Tibial artery (tissue), 4 donors: Measurements from ENCODE around the gene NKX2-3.

Experiments used
- DNase-seq, 2 donors: peaks; one replicate each; pipeline ENCODE4 v3.0.0-alpha.2; 2019
- H3K27ac ChIP-seq, 2 donors: fragments of 200-600 bp; sonication (generic) in 1 of 2; 1 replicate in 1 of 2; 2 replicates in 1 of 2; pipeline ENCODE4 v1.5.1; 2018 to 2019; ENCODE audit warnings: mild to moderate bottlenecking in 1 of 2
- H3K27me3 ChIP-seq, 2 donors: fragments of 200-600 bp; sonication (generic) in 1 of 2; one replicate each; pipeline versions ENCODE4 v1.5.1 to v1.6.0; 2016 to 2019
- H3K36me3 ChIP-seq, 3 donors: fragments of 200-600 bp; sonication (generic) in 2 of 3; one replicate each; pipeline ENCODE4 v1.5.1; 2016 to 2019; ENCODE audit warnings: mild to moderate bottlenecking in 2 of 3
- H3K4me1 ChIP-seq, 4 donors: fragments of 200-600 bp; sonication (generic) in 2 of 4; 1 replicate in 3 of 4; 2 replicates in 1 of 4; pipeline ENCODE4 v1.5.1; 2016 to 2019
- H3K4me3 ChIP-seq, 2 donors: fragments of 200-600 bp; sonication (generic) in 1 of 2; 1 replicate in 1 of 2; 2 replicates in 1 of 2; pipeline ENCODE4 v1.5.1; 2018 to 2019; ENCODE audit warnings: mild to moderate bottlenecking in 2 of 2
- H3K9me3 ChIP-seq, 3 donors: fragments of 200-600 bp; sonication (generic) in 1 of 3; one replicate each; pipeline ENCODE4 v1.5.1; 2016 to 2019
- intact Hi-C: fragments of 100-400 bp; cut with DNase I; formaldehyde crosslinking; loops from one replicate; pipeline ENCODE4 v1.15.0; 2023; ENCODE audit warnings: low total_unique reads
- TF ChIP-seq, protein P1 (sequence below), 2 experiments: fragments of 200-600 bp in 1 of 2; fragments of 450-650 bp in 1 of 2; IDR thresholded peaks; one replicate each; pipeline ENCODE4 v1.5.1; 2017 to 2019; ENCODE audit warnings: antibody characterized with exemption in 2 of 2, mild to moderate bottlenecking in 1 of 2, moderate library complexity in 1 of 2

NKX2-3 gene

DNA sequence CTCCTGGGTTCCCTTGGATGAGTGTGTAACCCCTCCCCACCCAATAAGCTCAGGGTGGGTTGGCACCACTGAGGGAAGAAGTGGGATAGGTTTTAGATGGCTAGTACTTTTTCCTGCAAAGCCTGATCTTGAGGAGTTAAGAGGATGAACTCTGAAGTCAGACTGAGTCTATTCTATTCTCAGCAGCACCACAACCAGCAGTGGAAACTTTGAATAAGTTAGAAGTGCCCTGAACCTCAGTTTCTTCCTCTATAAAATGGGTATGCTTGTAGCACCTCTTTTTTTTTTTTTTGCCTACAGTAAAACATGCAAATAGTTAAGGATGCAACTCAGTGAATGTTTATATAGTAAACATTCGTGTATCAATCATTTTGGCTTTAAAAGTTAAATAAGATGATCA, 7.1 kb downstream of the NKX2-3 start:
- peaks cover 0 to 84% of the 10 kb centered on the region in 2 donors for H3K27me3 ChIP-seq
- no peaks in the 10 kb centered on the region for H3K36me3 ChIP-seq
- H3K4me1 ChIP-seq: peaks cover 0 to 39% (median 27%) of the 10 kb centered on the region in 4 donors
- TF ChIP-seq, protein P1, sequence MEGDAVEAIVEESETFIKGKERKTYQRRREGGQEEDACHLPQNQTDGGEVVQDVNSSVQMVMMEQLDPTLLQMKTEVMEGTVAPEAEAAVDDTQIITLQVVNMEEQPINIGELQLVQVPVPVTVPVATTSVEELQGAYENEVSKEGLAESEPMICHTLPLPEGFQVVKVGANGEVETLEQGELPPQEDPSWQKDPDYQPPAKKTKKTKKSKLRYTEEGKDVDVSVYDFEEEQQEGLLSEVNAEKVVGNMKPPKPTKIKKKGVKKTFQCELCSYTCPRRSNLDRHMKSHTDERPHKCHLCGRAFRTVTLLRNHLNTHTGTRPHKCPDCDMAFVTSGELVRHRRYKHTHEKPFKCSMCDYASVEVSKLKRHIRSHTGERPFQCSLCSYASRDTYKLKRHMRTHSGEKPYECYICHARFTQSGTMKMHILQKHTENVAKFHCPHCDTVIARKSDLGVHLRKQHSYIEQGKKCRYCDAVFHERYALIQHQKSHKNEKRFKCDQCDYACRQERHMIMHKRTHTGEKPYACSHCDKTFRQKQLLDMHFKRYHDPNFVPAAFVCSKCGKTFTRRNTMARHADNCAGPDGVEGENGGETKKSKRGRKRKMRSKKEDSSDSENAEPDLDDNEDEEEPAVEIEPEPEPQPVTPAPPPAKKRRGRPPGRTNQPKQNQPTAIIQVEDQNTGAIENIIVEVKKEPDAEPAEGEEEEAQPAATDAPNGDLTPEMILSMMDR (IDR thresholded peaks at IDR 0.05): no peak
- intact Hi-C loops: no loop called here
- no peak overlapping the region for H3K27ac ChIP-seq
- no peaks in the 10 kb centered on the region for H3K9me3 ChIP-seq
- no peak overlapping the region for H3K4me3 ChIP-seq
- DNase-seq: no peak

DNA sequence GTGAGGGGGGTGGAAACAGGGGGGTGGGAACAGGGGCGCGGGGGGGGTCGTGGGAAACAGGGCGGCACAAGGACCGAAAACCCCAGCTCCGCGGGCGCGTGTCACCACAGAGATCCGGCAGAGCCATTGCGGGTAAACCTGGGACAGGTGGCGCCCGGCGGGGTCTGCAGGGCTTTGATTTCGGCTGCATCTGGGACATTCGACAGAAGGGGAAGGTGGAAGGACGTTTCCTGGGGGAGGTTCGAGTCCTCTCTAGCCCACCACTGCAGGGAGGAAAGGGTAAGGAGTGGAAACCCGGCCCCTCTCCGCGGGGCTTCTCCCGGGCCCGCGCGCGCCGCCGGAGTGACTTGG, 7.5 kb downstream of the NKX2-3 start:
- peaks cover 0 to 84% of the 10 kb centered on the region in 2 donors for H3K27me3 ChIP-seq

DNA sequence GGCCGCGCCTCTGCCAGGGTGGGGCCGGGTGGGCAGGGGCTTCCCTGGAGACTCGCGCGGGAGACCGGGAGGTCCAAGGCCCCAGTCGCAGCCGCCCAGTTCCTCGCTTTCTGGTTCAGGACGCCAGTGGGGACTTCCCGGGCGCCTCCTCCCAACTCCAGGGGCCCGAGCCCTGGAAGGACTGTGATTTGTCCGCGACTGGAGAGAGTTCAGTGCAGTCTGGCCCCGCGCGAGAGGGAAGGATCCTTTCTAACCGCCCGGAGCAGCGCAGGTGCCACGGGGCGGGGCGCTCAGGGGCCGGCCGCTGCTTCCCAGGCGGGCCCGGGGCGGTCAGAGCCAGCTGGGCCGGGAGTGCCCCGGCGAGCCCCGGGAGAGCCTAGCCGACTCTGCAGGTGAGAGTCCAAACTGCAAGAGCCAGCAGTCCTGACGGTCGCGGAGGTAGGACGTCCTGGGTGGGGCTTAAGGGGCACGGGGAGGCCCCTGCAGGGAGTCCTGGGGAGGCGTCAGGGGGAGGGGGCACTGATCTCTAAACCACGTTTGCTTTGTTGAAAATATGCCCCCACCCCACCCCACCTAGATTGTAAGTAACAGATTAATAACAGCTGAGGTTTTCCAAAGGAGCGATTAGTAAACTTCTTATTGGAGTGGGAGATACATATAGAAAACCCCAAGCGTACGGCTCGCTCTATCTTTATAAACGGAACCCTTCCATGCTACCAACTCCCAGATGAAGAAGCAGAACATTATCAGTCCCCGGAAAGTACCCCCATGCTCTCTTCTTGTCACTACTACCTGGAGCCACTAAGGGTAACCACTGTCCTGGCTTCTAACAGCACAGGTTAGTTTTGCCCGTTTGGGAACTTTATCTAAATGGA, 8.2 kb downstream of the NKX2-3 start:
- H3K36me3 ChIP-seq: no peaks in the 10 kb centered on the region
- intact Hi-C loops: no loop called here
- H3K9me3 ChIP-seq: no peaks in the 10 kb centered on the region
- H3K4me1 ChIP-seq: peaks cover 0 to 29% (median 17%) of the 10 kb centered on the region in 4 donors
- H3K27ac ChIP-seq: no peak overlapping the region
- TF ChIP-seq, protein P1 (IDR thresholded peaks at IDR 0.05): no peak
- no peak for DNase-seq
- peaks cover 0 to 83% of the 10 kb centered on the region in 2 donors for H3K27me3 ChIP-seq
- H3K4me3 ChIP-seq: no peak overlapping the region

More for the DNA sequence above, 7.5 kb downstream of the NKX2-3 start:
- H3K36me3 ChIP-seq: no peaks in the 10 kb centered on the region
- intact Hi-C loops: no loop called here
- TF ChIP-seq, protein P1 (IDR thresholded peaks at IDR 0.05): no peak
- H3K27ac ChIP-seq: no peak overlapping the region
- H3K9me3 ChIP-seq: no peaks in the 10 kb centered on the region
- H3K4me3 ChIP-seq: no peak overlapping the region
- H3K4me1 ChIP-seq: peaks cover 0 to 35% (median 22%) of the 10 kb centered on the region in 4 donors
- DNase-seq: no peak

DNA sequence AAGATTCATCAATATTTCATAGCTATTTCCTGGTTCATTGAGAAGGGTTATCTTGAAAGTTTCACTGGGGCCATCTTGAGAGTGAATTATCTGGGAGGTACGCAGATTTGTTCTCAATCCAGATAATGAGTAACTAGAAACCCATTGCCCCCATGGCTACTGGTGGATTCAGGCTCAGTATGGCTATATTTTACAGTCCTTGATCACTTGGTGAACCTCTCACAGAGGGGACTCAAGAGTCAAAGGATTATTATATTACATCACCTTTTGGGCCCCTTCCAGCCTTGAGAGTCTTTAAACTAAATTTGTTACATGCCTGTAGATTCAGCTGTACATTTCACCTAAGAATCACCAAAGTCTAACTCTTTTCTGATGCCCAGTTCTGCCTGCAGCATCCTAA, 11.6 kb downstream of the NKX2-3 start:
- no peaks in the 10 kb centered on the region for H3K9me3 ChIP-seq
- peaks cover 0 to 11% (median 8%) of the 10 kb centered on the region in 4 donors for H3K4me1 ChIP-seq
- no peak overlapping the region for H3K4me3 ChIP-seq
- H3K27me3 ChIP-seq: peaks cover 0 to 74% of the 10 kb centered on the region in 2 donors
- intact Hi-C loops: no loop called here
- no peaks in the 10 kb centered on the region for H3K36me3 ChIP-seq
- H3K27ac ChIP-seq: no peak overlapping the region
- DNase-seq: no peak
- TF ChIP-seq, protein P1 (IDR thresholded peaks at IDR 0.05): no peak

DNA sequence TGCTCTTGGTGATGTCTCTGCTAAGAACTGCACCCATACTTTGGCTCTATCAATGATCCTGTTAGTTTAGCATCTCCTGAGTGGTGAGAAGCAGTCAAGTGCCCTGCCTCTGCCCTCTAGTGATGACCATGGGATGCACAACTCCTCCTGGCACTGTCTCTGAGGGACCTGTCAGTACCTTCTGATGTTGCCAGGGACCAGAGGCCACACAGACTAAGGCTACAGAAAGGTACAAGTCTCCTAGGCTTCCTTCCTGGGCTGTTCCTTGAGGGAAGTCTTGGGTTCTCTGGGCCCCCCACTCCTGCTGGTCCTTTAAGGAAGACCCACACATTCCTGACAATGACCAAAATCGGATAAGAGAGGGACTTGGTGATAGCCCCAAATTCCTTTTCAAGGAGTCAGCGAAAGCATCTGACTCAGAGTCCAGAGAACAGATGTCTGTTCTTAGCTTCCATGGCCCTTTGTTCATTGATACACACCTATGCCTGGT, 15.3 kb downstream of the NKX2-3 start:
- intact Hi-C loops: no loop called here
- Histone ChIP-seq H3K27ac (no peak overlapping the region), H3K4me1 (no peaks in the 10 kb centered on the region), H3K4me3 (no peak overlapping the region), H3K9me3 (no peaks in the 10 kb centered on the region), H3K36me3 (no peaks in the 10 kb centered on the region), H3K27me3 (peaks cover 0 to 50% of the 10 kb centered on the region in 2 donors)
- DNase-seq: no peak
- TF ChIP-seq, protein P1 (IDR thresholded peaks at IDR 0.05): no peak
